NT2/D1 (cell line): ENCODE data around the gene CCDC197.

ENCODE experiments used
- SUZ12 ChIP-seq: IDR thresholded peaks from 2 replicates; pipeline ENCODE4 v1.6.1; 2011; ENCODE audit not compliant: insufficient read length, insufficient read depth; ENCODE audit errors: extremely low read depth
- YY1 ChIP-seq: IDR thresholded peaks from 2 replicates; pipeline ENCODE4 v1.6.1; 2011; ENCODE audit not compliant: insufficient read length, insufficient read depth
- ZNF274 ChIP-seq: IDR thresholded peaks from 2 replicates; pipeline ENCODE4 v1.6.1; 2011; ENCODE audit warnings: mild to moderate bottlenecking, low read depth, low read length

DNA sequence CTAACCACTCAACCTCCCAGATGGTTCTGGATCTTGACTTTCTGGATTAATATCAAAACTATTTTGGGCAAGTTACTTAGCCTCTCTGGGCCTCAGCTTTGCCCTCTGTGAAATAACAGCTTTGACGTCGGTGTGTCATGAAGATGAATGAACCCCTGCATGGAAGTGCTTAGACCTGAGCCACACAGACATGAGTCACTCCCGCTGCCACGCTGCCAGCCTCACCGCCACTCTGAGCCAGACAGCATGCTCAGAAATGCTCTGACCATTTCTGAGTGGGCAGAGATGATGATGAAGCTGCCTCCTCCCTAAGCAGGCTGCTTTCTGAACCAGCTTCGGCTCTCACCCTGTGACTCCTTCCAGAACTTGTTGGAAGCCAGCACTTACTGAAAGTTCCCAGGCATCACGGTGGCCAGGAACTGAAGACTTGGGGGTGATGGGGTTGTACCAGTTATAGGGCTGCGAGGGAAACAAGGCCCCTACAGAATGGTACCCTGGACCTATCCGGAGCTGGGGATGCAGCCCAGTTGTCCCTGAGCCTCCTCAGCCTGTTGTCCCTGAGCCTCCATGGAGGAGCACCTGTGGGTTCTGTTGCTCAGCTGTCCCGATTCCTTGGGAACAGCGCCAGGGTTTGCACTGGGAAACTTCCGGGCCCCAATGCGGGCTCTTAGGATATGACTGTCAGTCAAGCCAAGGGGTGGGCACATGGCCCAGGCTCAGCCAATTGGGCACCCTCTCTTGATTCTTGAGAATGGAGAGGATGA, 2.0 kb upstream of the CCDC197 start:
- TF ChIP-seq ZNF274 (no peak), SUZ12 (no peak), YY1 (no peak)
